ENCODE measurements around the gene KRT34. TPM values are rescaled to one million over a fixed set of nuclear protein-coding genes. Genes with fewer than 3 reads are reported as not detected.
"Not testable (repeated sequence)": the region's sequence is repeated elsewhere in the genome, so short reads cannot be mapped to it uniquely, and the experiment has no call there.

Gene KRT34
- total RNA-seq, 1 donor from 2014 or later = 19.5 TPM

DNA sequence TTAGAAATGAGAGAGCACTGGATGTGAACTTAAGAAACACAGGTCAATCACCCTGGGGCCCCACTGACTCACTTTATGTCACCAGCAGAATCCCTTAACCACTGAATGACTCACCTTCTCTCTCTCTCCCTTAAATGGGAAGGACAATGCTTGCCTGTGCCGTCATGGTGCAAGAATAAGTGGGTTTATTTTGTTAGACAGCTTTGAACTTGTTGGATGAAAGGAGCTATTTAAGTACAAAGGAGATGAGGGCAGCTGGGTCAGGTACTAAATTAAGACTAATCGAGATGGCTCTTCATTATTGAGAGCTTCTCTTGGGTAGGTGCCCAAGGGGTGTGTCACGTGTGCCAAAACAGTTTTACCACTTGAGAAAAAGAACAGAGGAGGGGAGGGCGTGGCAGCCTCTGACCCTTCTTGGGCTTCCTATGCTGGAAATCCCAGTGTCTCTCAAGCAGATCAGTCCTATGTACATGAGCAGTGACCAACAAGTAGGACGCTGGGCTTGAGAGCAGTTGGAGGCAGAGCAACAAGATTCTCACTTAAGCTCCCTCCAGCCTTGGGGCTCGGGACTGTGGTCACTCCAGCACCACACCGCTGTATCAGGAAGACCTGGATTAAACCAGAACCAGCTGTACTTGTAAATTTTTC lies 22.0 kb upstream of the KRT34 start:
- DNase-seq = no peak

GRCh38 chr17:41403404-41404023 lies 21.4 kb upstream of the KRT34 start:
- DNase-seq = no peak

DNA sequence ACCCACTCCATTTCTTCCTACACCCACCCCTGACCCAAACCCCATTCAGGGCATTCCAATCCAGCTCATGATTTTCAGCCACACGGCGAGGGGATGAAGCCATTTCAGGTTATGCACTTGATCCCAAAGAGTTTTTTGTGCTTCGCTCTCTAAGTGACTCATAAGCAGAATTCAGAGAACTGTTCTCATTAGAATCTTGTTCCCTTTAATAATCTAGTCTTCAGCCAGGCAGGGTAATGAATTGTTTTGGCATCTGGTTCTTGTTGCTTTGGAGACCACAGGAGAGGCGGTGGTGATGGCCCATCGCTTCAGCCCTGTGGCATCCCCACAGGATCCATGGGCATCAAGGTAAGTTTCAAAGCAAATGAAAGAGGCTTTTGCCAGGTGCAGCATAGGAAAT lies 20.1 kb upstream of the KRT34 start:
- DNase-seq = no peak

DNA sequence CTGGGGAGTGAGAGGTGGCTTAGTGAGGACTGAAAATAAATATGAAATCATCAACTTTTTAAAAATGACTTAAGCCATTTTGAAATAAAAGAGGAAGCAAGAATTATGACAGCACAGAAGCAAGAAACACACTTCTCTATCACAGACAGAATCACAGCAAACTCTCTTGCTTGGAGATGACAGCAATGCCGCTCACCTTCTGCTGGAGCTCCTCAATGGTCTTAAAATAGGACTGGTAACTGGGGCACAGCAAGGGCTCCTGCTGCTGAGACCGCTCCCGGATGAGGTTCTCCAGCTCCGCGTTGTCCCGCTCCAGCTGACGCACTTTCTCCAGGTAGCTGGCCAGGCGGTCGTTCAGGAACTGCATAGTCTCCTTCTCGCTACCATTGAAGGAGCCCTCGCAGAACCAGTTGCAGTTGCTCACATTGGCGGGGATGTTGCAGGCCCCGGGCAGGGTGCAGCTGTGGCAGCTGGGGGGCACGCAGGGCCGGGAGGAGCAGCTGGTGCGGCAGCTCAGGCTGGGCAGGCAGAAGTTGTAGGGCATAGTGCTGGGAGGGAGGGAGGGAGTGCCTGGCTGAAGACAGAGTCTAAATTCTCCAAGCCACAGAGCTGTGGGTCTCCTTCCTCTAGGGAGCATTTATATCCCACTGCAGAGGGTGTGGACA lies 15.0 kb upstream of the KRT34 start, which contains the start of gene KRT31:
Gene KRT31, minus strand, starts transcription at position 613 of the 665 bp plus-strand sequence. Its CDS starts 69 bp downstream, at position 544.
- DNase-seq = no peak

DNA sequence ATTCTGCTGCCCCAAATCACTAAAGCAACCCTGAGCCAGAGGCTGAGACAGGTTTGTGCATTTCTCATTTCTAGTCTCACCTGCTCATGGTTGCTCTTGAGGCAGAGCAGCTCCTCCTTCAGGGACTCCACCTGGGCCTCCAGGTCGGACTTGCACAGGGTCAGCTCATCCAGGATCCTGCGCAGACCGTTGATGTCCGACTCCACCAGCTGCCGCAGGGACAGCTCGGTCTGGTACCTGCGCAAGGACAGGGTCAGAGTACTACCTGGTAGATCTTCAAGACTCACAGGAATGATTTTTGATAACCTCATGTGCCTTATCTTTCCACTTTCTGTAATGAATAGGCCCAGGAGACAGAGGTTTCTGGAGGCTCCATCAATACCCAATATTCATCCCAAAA lies 14.2 kb upstream of the KRT34 start:
- no peak for DNase-seq

GRCh38 chr17:41395611-41396010 lies 13.5 kb upstream of the KRT34 start:
- no peak for DNase-seq

DNA sequence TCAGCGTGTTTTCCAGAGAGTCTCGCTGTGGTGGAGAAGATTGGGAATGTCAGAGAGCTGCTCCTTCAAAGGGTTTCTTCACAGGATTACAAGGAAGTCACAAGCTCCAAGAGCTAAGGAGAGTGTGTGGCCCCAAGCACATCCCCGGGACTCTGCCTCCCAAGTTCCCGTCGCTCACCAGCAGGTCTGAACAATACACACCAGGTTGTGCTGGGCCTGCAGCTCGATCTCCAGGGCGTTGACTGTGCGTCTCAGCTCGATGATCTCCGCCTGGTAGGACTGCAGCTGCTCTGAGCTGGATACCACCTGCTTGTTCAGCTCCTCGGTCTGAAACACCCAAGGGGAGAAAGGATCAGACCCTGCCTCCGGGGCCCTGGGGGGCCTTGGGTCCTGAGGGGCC lies 12.9 kb upstream of the KRT34 start:
- DNase-seq = not testable (repeated sequence)

DNA sequence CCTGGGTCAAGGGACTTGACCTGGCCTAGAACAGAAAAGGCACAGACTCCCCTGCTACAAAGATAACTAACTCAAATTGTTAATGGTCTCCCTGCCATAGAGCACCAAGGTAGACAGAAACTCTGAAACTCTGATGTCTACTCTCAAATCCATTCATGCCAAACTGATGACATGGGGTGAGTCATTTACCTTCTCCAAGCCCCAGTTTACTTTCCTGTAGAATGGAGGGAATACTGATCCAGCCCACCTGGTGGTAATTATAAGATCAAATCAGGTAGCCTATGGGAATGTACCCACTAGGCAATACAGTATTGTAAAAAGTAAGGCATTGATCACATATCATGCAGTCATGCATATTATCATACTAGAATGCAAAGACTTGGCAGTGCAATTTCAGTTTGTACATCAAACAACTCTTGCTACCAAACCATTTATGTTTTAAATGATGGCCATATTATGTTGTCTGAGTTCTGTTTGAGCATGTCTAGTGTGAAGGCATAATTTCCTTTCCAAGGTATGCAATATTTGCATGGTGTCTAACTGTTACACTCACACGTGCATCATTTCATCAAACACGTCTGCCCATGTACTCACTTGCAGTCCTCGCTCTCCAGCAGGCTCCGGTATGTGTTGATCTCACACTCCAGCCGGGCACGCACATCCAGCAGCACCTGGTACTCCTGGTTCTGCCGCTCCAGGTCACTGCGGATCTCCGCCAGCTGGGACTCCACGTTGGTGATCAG lies 12.3 kb upstream of the KRT34 start:
- no peak for DNase-seq

DNA sequence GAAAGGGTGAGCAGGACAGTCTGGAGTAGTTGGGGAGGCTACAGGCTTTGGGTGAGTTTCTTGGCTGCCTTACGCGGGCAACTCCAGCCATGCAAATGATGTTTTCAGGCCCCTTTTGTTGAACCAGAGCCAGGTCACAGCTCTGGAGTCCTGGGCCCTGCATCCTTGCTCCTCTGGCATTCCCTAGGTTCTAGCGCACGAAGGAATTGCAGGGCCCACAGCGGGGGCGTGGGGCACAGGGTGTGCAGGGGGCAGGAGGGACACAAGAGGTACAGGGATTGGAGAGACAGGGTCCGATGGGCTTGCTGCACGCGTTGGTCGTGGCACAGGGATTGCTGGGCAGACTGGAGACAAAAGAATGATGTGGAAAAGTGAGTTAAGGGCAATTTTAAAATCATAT lies 11.7 kb upstream of the KRT34 start:
- DNase-seq = no peak

DNA sequence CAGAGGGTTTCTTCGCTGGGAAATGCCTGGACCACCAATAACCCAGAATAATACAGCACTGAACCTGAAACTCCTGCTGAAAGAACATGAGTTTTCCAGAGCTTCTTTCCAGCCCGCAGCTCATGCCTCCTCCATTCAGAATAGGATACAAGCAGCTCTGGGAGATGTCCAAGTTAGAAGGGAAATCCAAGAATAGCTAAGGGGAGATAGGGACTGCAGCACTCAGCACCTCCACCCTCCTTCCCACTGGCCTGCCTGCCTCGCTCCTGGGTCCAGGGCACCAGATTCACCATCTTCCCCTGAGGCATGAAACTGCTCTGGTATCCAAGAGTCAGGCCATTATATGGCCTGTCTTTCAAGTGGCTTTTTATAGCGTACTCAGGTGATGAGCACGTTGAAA lies 11.2 kb upstream of the KRT34 start:
- no peak for DNase-seq

- no peak for DNase-seq
Observed at GRCh38 chr17:41392278-41392677, 10.2 kb upstream of the KRT34 start.

DNA sequence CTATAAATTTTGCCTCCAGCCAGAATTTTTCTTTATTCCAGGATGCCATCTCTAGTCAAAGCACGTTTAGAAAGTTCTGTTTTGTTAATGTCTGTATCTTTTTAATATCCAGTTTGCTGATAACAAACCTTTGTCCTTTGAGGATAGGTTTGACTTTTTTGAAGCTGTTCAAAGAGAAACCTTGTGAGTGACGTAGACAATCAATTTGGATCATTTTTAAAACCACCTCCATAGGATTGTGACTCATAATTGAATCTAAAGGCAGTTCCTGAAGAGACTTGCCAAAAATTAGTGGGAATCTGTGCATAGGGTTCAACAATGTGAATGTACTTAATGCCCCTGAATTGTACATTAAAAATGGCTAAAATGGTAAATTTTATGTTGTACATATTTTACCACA lies 9.4 kb upstream of the KRT34 start:
- DNase-seq = no peak

- no peak for DNase-seq
Observed at GRCh38 chr17:41390411-41390938, 8.4 kb upstream of the KRT34 start.

DNA sequence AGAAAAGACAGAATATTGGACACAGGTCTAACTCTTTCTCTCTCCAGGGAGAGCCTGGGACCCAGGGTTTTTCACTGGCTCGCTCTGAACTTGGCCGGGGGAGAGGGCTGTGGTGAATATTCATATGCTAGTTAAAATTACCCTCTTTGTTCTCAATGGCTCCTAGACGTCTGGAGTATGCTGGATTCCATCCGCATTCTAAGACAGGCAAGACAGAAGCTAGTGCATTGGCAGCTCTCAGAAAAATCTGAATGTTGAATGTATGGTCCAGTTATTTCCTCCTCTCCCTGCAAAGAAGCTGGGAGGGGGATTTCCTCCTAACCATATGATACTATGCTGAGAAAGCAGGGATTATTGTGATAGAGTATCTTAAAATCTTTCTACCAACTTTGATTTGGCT lies 5.6 kb upstream of the KRT34 start:
- no peak for DNase-seq

DNA sequence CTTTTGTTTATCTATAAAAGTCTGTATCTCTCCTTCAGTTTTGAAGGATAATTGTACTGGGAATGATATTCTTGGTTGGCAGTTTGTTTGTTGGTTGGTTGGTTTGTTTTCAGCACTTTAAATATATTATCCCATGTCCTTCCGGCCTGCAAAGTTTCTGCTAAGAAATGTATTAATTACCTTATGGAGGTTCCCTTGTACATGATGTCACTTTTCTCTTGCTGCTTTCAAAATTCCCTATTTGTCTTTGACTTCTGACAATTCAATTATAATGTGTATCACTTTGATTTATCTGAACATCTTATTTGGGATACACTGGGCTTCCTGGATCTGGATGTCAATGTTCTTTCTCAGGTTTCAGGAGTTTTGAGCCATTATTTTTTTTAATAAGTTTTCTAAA lies 4.1 kb upstream of the KRT34 start:
- DNase-seq = no peak

- no peak for DNase-seq
Observed at GRCh38 chr17:41383690-41384089, 1.6 kb upstream of the KRT34 start.

GRCh38 chr17:41382394-41382793 lies 288 bp upstream of the KRT34 start:
- no peak for DNase-seq

- DNase-seq = not testable (repeated sequence)
Observed at GRCh38 chr17:41380091-41380490, 2.0 kb downstream of the KRT34 start.

DNA sequence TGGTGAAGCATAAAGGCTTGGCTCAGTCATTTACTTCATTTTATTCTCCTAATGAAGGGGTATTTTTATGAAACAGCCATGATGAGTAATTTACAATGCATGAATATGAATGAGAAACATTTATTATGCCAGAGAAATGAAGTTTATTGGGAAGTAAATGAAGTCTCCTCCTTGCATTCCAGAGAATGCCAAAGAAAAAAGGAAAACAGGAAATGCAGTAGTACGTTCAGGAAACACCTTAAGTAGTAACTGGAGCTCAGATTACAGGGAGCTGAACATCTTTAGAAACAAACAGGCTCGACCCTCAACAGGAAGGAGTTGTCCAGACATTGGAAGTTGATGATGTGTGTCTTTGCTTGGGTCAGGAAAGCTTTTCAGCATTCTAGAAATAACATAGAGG lies 4.6 kb downstream of the KRT34 start:
- no peak for DNase-seq

DNA sequence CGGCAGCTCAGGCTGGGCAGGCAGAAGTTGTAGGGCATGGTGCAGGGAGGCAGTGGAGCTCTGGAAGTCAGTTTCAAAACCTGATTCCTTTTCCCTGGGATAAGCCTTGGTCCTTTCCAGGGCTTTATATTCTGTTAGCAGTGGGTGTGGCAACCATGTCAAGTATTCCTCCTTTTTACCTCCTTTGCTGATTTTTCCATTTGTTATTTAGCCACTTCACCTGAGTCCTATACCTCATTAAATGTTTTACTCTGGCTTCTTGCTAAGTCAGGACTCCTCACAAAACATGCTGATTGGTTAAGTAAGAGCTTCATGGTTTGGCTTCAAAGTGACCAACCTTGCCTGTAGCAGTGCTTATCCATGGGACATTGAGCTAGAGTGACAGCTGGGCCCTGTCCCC lies 12.4 kb downstream of the KRT34 start, which contains the start of gene KRT33B:
Gene KRT33B, minus strand, starts transcription at position 101 of the 400 bp plus-strand sequence. Its CDS starts 63 bp downstream, at position 38.
- DNase-seq = no peak

- DNase-seq = no peak
Observed at GRCh38 chr17:41369023-41369422, 13.1 kb downstream of the KRT34 start.

- DNase-seq = no peak
Observed at GRCh38 chr17:41367426-41368075, 14.6 kb downstream of the KRT34 start.

Measured in skin of body (tissue), 2 donors.